PC-9 (cell line): ENCODE measurements around the gene OR4D2. TPM values are rescaled to one million over a fixed set of nuclear protein-coding genes. Genes with fewer than 3 reads are reported as not detected.

Experiments used
- BruUV-seq: library from RNA; stranded (reverse); fragments of 400-500 nt; replicated peaks from 2 replicates; lab custom pipeline; 2021; lab: Mats Ljungman, UMichigan
- CTCF ChIA-PET: fragments of 300-600 bp; sonication (Branson Sonifier 250); formaldehyde crosslinking; loops from one replicate; lab custom pipeline; 2022; ENCODE audit warnings: antibody characterized with exemption; lab: Charles Lee
- POLR2A ChIA-PET: fragments of 300-600 bp; sonication (Branson Sonifier 250); formaldehyde crosslinking; loops from one replicate; lab custom pipeline; 2022; ENCODE audit warnings: antibody characterized with exemption; ENCODE audit not compliant: unreplicated experiment; lab: Charles Lee
- DNase-seq, 2 experiments: peaks; one replicate each; pipeline versions ENCODE4 v3.0.0 to v3.0.0-alpha.2; 2015 to 2022; ENCODE audit warnings: mixed read lengths in 1 of 2
- H2AFZ ChIP-seq: fragments of 200-600 bp; sonication (generic); 2 replicates; pipeline ENCODE4 v1.8.1; 2017; ENCODE audit warnings: antibody characterized with exemption
- H3F3A ChIP-seq: fragments of 200-600 bp; sonication (generic); 2 replicates; pipeline ENCODE4 v1.8.1; 2017; ENCODE audit warnings: antibody characterized with exemption, mild to moderate bottlenecking, low read depth; ENCODE audit not compliant: insufficient read depth
- H3K27ac ChIP-seq: fragments of 200-600 bp; sonication (generic); 2 replicates; pipeline ENCODE4 v1.6.1; 2016; ENCODE audit warnings: mixed run types
- H3K27me3 ChIP-seq: fragments of 200-600 bp; sonication (generic); 2 replicates; pipeline ENCODE4 v1.6.1; 2016; ENCODE audit warnings: low read depth, mixed run types; ENCODE audit not compliant: insufficient read depth
- H3K36me3 ChIP-seq: fragments of 200-600 bp; sonication (generic); 2 replicates; pipeline ENCODE4 v1.6.1; 2016; ENCODE audit warnings: low read depth, mixed run types
- H3K4me1 ChIP-seq: fragments of 200-600 bp; sonication (generic); replicated peaks from 2 replicates; pipeline ENCODE4 v1.6.1; 2016; ENCODE audit warnings: mixed run types; ENCODE audit not compliant: insufficient read depth
- H3K4me2 ChIP-seq: fragments of 200-600 bp; sonication (generic); 2 replicates; pipeline ENCODE4 v1.6.1; 2017; ENCODE audit warnings: mixed run types
- H3K4me3 ChIP-seq: fragments of 200-600 bp; sonication (generic); 2 replicates; pipeline ENCODE4 v1.6.1; 2016; ENCODE audit warnings: mixed run types
- H3K79me2 ChIP-seq: fragments of 200-600 bp; sonication (generic); 2 replicates; pipeline ENCODE4 v1.6.1; 2017; ENCODE audit warnings: low read depth, mixed run types
- H3K9me2 ChIP-seq: fragments of 200-600 bp; sonication (generic); 2 replicates; pipeline ENCODE4 v1.8.1; 2017; ENCODE audit warnings: mild to moderate bottlenecking; ENCODE audit not compliant: insufficient read depth
- H3K9me3 ChIP-seq: fragments of 200-600 bp; sonication (generic); 2 replicates; pipeline ENCODE4 v1.8.1; 2016; ENCODE audit warnings: low read depth; ENCODE audit not compliant: insufficient read depth
- H4K20me1 ChIP-seq: fragments of 200-600 bp; sonication (generic); 2 replicates; pipeline ENCODE4 v1.8.1; 2017; ENCODE audit not compliant: insufficient read depth
- EZH2 ChIP-seq: fragments of 200-600 bp; sonication (generic); IDR thresholded peaks from 2 replicates; pipeline ENCODE4 v1.8.0; 2017; ENCODE audit warnings: antibody characterized with exemption, low read depth
- intact Hi-C: fragments of 100-400 bp; cut with micrococcal nuclease; formaldehyde crosslinking; loops from one replicate; pipeline ENCODE4 v1.10.0; 2022; ENCODE audit not compliant: unreplicated experiment
- total RNA-seq: library from RNA; stranded (reverse); gene quantifications from 2 replicates; pipeline ENCODE4 v1.2.3, GENCODE V29; 2021
- TF ChIP-seq, protein P1 (sequence below): fragments of 200-600 bp; sonication (generic); conservative IDR thresholded peaks from 2 replicates; pipeline ENCODE4 v1.6.1; 2017; ENCODE audit warnings: mixed run types, antibody characterized with exemption, mild to moderate bottlenecking, moderate library complexity

The OR4D2 gene
- total RNA-seq, 1 experiment from 2014 or later, result not detected

DNA sequence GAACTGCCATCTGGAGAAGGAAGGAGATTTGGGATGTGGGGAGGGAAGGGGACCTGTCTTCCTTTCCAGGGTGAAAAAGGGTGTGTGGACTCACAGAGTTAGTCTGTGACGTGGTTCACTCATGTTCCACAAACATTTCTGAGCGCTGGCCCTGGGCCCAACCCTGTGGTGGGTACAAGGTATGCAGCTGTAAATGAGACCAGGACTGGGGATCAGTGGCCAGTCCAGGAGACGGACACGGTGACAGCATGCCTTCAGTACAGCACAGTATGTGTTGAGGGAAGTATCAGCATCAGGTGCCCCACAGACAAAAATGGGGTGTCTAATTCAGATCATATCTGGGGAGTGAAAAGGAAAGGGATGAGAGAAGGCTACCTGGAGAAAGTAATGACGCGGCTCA is 20.3 kb downstream of the OR4D2 start:
- intact Hi-C loops, result no loop called here

DNA sequence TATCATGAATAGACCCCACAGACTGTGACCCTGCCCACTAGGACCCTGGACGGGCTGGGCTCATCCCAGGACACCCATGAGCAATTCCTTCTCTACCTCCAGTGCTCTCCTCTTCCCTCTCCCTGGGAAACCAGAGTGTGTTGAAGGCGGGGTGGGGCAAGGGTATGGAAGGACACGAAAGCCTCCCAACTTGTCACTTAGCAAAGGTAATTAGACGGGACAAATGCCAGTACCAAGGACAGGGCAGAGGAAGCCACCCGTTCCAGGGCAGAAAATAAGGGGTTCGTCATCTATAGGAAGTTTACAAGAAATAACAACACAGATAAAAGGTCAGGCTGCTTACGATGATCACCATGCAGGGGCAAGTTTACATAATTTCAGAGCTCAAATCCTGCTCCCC is 20.9 kb downstream of the OR4D2 start:
- no peaks in the 10 kb centered on the region for H3K4me1 ChIP-seq
- H2AFZ ChIP-seq, result no peak overlapping the region
- POLR2A ChIA-PET, result no interaction called here
- no peak overlapping the region for H3K4me3 ChIP-seq
- H3K9me2 ChIP-seq, result no peaks in the 10 kb centered on the region
- no peaks in the 10 kb centered on the region for H4K20me1 ChIP-seq
- peaks cover 74% of the 10 kb centered on the region for H3K27me3 ChIP-seq
- no peaks in the 10 kb centered on the region for H3K79me2 ChIP-seq
- H3K9me3 ChIP-seq, result no peaks in the 10 kb centered on the region
- H3K27ac ChIP-seq, result no peak overlapping the region
- CTCF ChIA-PET, result no interaction called here
- H3K36me3 ChIP-seq, result no peaks in the 10 kb centered on the region
- no peak for TF ChIP-seq EZH2
- TF ChIP-seq, protein P1, sequence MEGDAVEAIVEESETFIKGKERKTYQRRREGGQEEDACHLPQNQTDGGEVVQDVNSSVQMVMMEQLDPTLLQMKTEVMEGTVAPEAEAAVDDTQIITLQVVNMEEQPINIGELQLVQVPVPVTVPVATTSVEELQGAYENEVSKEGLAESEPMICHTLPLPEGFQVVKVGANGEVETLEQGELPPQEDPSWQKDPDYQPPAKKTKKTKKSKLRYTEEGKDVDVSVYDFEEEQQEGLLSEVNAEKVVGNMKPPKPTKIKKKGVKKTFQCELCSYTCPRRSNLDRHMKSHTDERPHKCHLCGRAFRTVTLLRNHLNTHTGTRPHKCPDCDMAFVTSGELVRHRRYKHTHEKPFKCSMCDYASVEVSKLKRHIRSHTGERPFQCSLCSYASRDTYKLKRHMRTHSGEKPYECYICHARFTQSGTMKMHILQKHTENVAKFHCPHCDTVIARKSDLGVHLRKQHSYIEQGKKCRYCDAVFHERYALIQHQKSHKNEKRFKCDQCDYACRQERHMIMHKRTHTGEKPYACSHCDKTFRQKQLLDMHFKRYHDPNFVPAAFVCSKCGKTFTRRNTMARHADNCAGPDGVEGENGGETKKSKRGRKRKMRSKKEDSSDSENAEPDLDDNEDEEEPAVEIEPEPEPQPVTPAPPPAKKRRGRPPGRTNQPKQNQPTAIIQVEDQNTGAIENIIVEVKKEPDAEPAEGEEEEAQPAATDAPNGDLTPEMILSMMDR, result no peak
- peak in 1 of 2 experiments; percentile 19 for DNase-seq
- intact Hi-C loops, result no loop called here
- no TSS peak for BruUV-seq
- no peak overlapping the region for H3K4me2 ChIP-seq
- H3F3A ChIP-seq, result no peaks in the 10 kb centered on the region

More for the DNA sequence above, 20.3 kb downstream of the OR4D2 start:
- no peaks in the 10 kb centered on the region for H3K79me2 ChIP-seq
- H3K9me3 ChIP-seq, result no peaks in the 10 kb centered on the region
- no peaks in the 10 kb centered on the region for H3K9me2 ChIP-seq
- H3K4me3 ChIP-seq, result no peak overlapping the region
- H3K4me1 ChIP-seq, result no peaks in the 10 kb centered on the region
- TF ChIP-seq EZH2, result no peak
- TF ChIP-seq, protein P1, result no peak
- no peak overlapping the region for H3K4me2 ChIP-seq
- H3K27ac ChIP-seq, result no peak overlapping the region
- no TSS peak for BruUV-seq
- H3K36me3 ChIP-seq, result no peaks in the 10 kb centered on the region
- no peak for DNase-seq
- no peaks in the 10 kb centered on the region for H4K20me1 ChIP-seq
- H3K27me3 ChIP-seq, result peaks cover 69% of the 10 kb centered on the region
- no peaks in the 10 kb centered on the region for H3F3A ChIP-seq
- POLR2A ChIA-PET, result no interaction called here
- CTCF ChIA-PET, result no interaction called here
- H2AFZ ChIP-seq, result no peak overlapping the region

DNA sequence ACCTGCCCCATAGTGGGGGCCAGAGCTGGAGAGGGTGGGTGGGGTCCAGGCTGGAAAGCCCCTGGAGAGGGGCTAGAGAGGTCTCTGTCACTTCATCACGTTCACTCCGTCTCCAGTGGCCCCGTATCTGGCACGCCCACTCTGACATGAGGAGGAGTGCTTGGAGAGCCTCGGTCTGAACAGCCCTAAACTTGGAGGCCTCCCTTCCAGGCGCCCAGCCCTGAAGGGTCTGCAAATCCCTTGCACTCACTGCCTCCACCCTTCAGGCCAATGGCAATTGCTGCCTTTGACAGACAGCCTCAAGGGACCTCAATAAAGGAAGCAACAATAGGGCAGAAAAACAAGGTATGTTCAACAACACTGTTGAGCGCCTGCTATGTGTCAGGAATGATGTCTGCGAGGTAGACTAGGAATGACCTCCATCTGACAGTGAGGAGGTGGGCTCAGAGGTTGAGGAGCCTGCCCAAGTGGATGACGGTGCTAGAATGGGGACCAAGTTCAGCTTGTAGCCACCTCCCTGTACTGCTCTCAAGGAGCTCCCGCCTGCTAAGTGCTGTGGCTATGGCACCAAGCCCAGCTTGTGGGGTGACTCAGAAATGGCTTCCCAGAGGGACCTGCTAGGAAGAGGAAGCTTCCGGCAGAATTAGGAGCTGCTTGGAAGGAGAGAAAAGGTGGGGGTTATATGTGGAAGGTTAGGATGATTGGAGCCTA is 22.8 kb downstream of the OR4D2 start:
- intact Hi-C loops, result no loop called here
- Histone ChIP-seq H3K4me3 (no peak overlapping the region), H3K4me1 (no peaks in the 10 kb centered on the region), H3K79me2 (no peaks in the 10 kb centered on the region), H3K4me2 (no peak overlapping the region), H3K36me3 (no peaks in the 10 kb centered on the region), H3K27ac (no peak overlapping the region), H2AFZ (no peak overlapping the region), H3K9me2 (no peaks in the 10 kb centered on the region), H3F3A (no peaks in the 10 kb centered on the region), H4K20me1 (no peaks in the 10 kb centered on the region), H3K9me3 (no peaks in the 10 kb centered on the region), H3K27me3 (peaks cover 87% of the 10 kb centered on the region)
- BruUV-seq, result no TSS peak
- CTCF ChIA-PET, result interaction anchor here (0.5 to 1.0 kb wide), 2 partner anchors 11 to 105 kb away, joined by 3 to 6 read pairs; no protein-coding TSS in a partner anchor
- POLR2A ChIA-PET, result interaction anchor here (0.7 kb wide), 1 partner anchor 183 kb away, joined by 6 read pairs; no protein-coding TSS in a partner anchor
- TF ChIP-seq, protein P1, result no peak
- TF ChIP-seq EZH2, result no peak
- peak; percentile 63 to 67 for DNase-seq
